GM12875 (cell line): ENCODE data around the gene MAPK1.
"Not testable (repeated sequence)": the region's sequence is repeated elsewhere in the genome, so short reads cannot be mapped to it uniquely, and the experiment has no call there.

Experiments used
- H3K4me3 ChIP-seq: one replicate; pipeline ENCODE4 v1.5.1; 2011; ENCODE audit warnings: low read depth, low read length, control low read depth
- TF ChIP-seq, protein P1 (sequence below): IDR thresholded peaks from 2 replicates; pipeline ENCODE4 v1.5.1; 2011; ENCODE audit warnings: low read depth, mild to moderate bottlenecking, control low read depth, inconsistent platforms, low read length, moderate library complexity, borderline replicate concordance; ENCODE audit not compliant: insufficient read depth

The MAPK1 gene

GRCh38 chr22:21849489-21849888 is 18.0 kb downstream of the MAPK1 start:
- no peak overlapping the region for H3K4me3 ChIP-seq

DNA sequence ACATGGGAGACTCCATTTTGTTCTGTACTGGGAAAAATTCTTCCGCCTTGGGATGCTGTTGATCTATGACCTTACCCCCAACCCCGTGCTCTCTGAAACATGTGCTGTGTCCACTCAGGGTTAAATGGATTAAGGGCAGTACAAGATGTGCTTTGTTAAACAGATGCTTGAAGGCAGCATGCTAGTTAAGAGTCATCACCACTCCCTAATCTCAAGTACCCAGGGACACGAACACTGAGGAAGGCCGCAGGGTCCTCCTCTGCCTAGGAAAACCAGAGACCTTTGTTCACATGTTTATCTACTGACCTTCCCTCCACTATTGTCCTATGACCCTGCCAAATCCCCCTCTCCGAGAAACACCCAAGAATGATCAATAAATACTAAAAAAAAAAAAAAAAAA is 19.4 kb downstream of the MAPK1 start:
- not testable (repeated sequence) for H3K4me3 ChIP-seq

More at GRCh38 chr22:21849489-21849888, 18.0 kb downstream of the MAPK1 start:
- TF ChIP-seq, protein P1, sequence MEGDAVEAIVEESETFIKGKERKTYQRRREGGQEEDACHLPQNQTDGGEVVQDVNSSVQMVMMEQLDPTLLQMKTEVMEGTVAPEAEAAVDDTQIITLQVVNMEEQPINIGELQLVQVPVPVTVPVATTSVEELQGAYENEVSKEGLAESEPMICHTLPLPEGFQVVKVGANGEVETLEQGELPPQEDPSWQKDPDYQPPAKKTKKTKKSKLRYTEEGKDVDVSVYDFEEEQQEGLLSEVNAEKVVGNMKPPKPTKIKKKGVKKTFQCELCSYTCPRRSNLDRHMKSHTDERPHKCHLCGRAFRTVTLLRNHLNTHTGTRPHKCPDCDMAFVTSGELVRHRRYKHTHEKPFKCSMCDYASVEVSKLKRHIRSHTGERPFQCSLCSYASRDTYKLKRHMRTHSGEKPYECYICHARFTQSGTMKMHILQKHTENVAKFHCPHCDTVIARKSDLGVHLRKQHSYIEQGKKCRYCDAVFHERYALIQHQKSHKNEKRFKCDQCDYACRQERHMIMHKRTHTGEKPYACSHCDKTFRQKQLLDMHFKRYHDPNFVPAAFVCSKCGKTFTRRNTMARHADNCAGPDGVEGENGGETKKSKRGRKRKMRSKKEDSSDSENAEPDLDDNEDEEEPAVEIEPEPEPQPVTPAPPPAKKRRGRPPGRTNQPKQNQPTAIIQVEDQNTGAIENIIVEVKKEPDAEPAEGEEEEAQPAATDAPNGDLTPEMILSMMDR: no peak

DNA sequence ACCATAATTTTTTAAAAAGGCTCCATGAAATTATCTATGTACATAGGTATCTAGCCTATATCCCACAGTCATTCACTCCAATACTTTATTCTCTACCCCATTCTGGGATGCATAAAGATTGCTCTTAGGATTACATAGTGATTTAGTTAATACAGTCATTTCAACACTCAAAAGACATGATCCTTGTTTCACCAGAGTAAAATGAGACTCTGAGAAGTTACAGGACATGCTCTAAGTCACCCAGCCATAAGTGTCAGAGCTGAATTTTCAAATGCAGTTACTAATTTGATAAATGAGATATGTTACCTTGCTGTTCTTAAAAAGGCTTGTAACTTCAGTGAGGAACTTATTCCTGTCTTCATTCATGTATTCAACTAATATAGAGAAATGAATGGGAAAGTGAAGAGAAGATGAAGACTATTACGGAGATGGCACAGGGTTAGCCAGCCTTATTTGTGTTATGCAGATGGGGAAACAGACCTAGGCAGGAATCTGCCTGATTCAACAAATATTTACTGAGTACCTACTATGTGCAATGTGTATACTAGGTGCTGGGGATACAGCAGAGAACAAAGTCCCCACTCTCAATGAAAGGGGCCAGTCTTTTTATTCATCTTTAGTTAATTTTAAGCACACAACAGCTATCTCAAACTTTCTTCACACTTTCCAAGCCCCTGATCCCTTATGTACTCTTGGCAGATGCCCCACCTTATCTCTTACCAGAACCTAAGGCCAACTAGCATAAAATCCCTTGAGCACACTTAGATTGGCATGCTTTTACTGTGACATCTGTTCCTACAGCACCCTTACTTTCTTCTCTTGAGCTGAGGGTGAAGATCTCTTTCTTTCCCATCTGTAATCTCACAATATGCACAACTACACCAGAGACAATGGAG is 21.6 kb downstream of the MAPK1 start:
- H3K4me3 ChIP-seq: no peak overlapping the region
- TF ChIP-seq, protein P1: no peak

DNA sequence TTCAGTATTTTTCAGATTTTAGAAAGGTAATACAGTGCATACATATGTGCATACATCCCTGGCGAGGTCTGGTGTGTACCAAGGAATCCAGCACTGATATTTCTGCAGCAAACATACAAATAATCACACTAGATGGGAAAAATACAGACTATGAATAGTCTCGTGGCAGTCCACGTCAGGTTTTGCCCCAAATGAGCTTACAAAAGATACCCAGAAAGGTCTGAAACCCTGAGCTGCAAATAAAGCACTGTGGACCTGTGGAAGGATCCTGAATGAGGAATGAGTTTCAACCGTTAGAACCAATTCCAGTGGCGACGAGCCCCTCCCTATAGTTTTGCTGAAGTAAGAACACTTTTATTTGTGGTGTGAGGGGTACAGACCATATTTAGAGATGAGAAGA is 24.5 kb downstream of the MAPK1 start:
- no peak overlapping the region for H3K4me3 ChIP-seq
- TF ChIP-seq, protein P1: no peak

DNA sequence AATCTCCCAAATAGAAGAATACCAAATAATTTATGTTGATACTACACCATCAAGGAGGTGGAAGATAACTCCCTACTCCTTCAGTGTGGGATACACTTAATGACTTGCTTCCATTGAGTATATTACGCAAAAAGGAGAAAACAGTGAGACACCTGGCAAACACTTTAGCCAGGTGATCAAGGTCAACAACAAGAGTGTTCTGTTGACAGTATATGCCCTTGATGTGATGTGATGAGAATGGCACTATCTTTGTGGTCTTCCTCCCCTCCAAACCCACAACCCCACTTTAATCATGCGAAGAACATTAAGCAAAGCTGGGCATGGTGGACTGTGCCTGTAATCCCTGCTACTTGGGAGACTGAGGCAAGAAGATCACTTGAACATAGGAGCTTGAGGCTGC is 26.0 kb downstream of the MAPK1 start:
- TF ChIP-seq, protein P1: no peak

DNA sequence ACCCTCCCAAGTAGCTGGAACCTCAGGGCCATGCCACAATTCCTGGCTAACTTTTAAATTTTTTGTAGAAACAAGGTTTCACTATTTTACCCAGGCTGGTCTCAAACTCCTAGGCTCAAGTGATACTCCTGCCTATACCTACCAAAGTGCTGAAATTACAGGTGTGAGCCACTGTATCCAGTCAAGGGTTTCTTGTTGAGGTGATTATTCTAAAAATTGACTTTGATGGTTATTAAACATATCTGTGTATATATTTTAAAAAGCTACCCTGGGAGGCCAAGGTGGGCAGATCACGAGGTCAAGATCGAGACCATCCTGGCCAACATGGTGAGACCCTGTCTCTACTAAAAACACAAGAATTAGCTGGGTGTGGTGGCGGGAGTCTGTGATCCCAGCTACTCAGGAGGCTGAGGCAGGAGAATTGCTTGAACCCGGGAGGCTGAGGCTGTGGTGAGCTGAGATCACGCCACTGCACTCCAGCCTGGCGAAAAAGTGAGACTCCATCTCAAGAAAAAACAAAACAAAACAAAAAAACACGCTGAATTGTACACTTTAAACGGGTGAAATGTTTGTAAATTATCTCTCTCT is 27.1 kb downstream of the MAPK1 start:
- H3K4me3 ChIP-seq: no peak overlapping the region
- TF ChIP-seq, protein P1: no peak

More for the DNA sequence above, 26.0 kb downstream of the MAPK1 start:
- H3K4me3 ChIP-seq: no peak overlapping the region

GRCh38 chr22:21839765-21840140 is 27.7 kb downstream of the MAPK1 start:
- TF ChIP-seq, protein P1: no peak
- H3K4me3 ChIP-seq: no peak overlapping the region

DNA sequence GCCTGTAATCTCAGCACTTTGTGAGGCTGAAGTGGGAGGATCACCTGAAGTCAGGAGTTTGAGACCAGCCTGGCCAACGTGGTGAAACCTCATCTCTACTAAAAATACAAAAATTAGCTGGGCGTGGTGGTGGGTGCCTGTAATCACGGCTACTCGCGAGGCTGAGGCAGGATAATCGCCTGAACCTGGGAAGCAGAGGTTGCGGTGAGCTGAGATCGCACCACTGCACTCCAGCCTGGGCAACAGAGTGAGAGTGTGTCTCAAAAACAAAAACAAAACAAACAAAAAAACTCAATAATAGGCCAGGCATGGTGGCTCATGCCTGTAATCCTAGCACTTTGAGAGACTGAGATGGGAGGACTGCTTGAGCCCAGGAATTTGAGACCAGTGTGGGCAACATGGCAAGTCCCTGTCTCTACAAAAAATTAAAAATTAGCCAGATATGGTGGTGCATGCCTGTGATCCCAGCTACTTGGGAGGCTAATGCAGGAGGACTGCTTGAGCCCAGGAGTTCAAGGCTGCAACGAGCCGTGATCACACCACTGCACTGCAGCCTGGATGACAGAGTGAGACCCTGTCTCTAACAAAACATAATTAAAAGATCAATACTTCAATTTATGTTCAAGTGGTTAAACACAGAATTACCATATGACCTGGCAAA is 28.2 kb downstream of the MAPK1 start:
- H3K4me3 ChIP-seq: not testable (repeated sequence)
